Mucosa of descending colon (tissue), 3 donors: ENCODE results near the gene P4HA3. TPM values are rescaled to one million over a fixed set of nuclear protein-coding genes. Genes with fewer than 3 reads are reported as not detected.
A peak's percentile ranks its signal among the peaks of the same experiment; 100 is the strongest.

Source experiments
- ATAC-seq: fragments of 200-7000 bp; cut with Tn5 transposase; one replicate; pipeline ENCODE4 v1.9.1; 2020; ENCODE audit warnings: mild to moderate bottlenecking, moderate library complexity
- DNase-seq, 3 donors: peaks; one replicate each; pipeline ENCODE4 v3.0.0-alpha.2; 2020
- H3K36me3 ChIP-seq: fragments of 200-600 bp; one replicate; pipeline ENCODE4 v1.8.0; 2021; ENCODE audit warnings: low read depth, mild to moderate bottlenecking
- H3K4me1 ChIP-seq: fragments of 200-600 bp; one replicate; pipeline ENCODE4 v1.8.0; 2021; ENCODE audit warnings: low read depth, mild to moderate bottlenecking
- H3K4me3 ChIP-seq: fragments of 200-600 bp; one replicate; pipeline ENCODE4 v1.8.0; 2021; ENCODE audit warnings: mild to moderate bottlenecking
- H3K9me3 ChIP-seq: fragments of 200-600 bp; one replicate; pipeline ENCODE4 v1.8.0; 2021; ENCODE audit warnings: mild to moderate bottlenecking
- intact Hi-C, 2 donors: fragments of 100-400 bp; cut with DNase I in 1 of 2; cut with micrococcal nuclease in 1 of 2; formaldehyde crosslinking; loops; one replicate each; pipeline versions ENCODE4 v1.11.0 to v1.11.1; 2022; cut with DNase I, micrococcal nuclease
- long read RNA-seq, 2 donors: library from polyadenylated mRNA; unstranded; transcript quantifications; one replicate each; pipeline ENCODE4 v2.0.0, GENCODE V29; 2019 to 2021
- total RNA-seq, 3 donors: library from RNA; stranded (reverse); fragmentation: NEBNext Ultra II Directional in 2 of 3; extraction: Animal tissue kit (Norgen Biotek cat#: 25700) in 2 of 3; gene quantifications; one replicate each; pipeline versions ENCODE4 v1.2.1 to v1.2.4, GENCODE V29; 2021 to 2023
- TF ChIP-seq, protein P1 (sequence below): fragments of 200-600 bp; IDR thresholded peaks from one replicate; pipeline ENCODE4 v1.8.0; 2022; ENCODE audit warnings: antibody characterized with exemption, mild to moderate bottlenecking
- donor health status: DM: no; HTN: no; CAD: no; lungs with moderate emphysema.
- donor health status: DM: no; HTN: no; CAD: no.
- donor health status: DM: no; HTN: yes; CAD: no.

Gene P4HA3
- under 1 TPM; 0.28 to 0.46 (median 0.34) TPM for total RNA-seq
- long read RNA-seq, donor 1, partial matches to known transcripts = 0 of 9 reads
- long read RNA-seq, donor 1, other reads (novel, unspliced or antisense) = 9 of 9 reads
- long read RNA-seq, donor 2 = 0 reads

DNA sequence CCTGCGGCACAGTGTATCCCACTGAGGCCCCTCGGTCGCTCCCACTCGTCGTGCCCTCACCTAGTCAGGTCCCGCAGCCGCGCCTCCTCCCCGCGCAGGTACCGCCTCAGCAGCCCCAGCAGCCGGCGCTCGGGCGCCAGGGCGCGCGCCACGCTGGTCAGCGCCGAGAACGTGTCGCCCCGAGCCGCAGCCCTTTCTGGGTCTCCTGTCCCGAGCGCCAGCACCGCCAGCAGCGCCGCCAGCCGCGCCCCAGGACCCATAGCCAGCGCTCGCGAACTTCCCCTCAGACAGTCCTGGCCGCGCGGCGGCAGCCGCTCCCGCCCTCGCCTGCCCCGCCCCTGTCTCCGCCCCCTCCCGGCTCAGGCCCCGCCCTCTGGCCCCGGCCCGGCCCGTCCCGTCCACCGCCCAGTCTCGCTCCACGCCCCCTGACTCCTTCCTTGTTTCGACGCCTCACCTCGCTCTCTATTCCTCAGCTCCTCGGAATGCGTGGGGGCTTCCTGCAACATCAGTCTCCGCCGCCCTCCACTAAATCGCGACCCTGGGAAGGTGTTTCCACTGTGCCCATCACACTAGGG is at the start of gene P4HA3:
Gene P4HA3, minus strand, starts transcription at position 289 of the 575 bp plus-strand sequence. Its CDS starts 29 bp downstream, at position 260.
- ATAC-seq (peak; percentile 99), DNase-seq (peak; percentile 76 to 87 (median 77))
- no peak within 1 kb of the TSS for H3K4me3 ChIP-seq
- TF ChIP-seq, protein P1, sequence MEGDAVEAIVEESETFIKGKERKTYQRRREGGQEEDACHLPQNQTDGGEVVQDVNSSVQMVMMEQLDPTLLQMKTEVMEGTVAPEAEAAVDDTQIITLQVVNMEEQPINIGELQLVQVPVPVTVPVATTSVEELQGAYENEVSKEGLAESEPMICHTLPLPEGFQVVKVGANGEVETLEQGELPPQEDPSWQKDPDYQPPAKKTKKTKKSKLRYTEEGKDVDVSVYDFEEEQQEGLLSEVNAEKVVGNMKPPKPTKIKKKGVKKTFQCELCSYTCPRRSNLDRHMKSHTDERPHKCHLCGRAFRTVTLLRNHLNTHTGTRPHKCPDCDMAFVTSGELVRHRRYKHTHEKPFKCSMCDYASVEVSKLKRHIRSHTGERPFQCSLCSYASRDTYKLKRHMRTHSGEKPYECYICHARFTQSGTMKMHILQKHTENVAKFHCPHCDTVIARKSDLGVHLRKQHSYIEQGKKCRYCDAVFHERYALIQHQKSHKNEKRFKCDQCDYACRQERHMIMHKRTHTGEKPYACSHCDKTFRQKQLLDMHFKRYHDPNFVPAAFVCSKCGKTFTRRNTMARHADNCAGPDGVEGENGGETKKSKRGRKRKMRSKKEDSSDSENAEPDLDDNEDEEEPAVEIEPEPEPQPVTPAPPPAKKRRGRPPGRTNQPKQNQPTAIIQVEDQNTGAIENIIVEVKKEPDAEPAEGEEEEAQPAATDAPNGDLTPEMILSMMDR = no peak
- no peaks in the 10 kb centered on the region for H3K36me3 ChIP-seq
- peaks cover 3% of the 10 kb centered on the region for H3K9me3 ChIP-seq
- intact Hi-C loops = no loop called here
- peaks cover 2% of the 10 kb centered on the region for H3K4me1 ChIP-seq

DNA sequence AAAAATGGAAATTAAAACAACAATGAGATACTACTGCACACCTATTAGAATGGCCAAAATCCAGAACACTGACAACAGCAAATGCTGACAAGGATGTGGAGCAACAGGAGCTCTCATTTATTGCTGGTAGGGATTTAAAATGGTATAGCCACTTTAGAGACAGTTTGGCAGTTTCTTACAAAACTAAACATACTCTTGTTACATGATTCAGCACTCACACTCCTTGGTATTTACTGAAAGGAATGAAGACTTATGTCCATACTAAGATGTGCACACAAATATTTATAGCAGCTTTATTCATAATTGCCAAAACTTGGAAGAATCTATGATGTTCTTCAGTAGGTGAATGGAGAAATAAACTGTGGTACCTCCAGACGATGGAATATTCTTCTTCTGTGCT is 46.0 kb upstream of the P4HA3 start:
- intact Hi-C loops = no loop called here
- no peaks in the 10 kb centered on the region for H3K9me3 ChIP-seq

DNA sequence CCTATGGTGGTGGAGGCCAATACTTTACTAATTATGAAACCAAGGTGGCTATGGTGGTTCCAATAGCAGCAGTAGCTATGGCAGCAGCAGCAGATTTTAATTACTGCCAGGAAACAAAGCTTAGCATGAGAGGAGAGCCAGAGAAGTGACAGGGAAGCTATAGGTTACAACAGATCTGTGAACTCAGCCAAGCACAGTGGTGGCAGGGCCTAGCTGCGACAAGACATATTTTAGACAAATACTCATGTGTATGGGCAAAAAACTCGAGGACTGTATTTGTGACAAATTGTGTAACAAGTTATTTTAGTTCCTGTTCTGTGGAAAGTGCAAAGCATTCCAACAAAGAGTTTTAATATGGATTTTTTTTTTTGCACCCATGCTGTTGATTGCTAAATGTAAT is 44.2 kb upstream of the P4HA3 start:
- H3K4me1 ChIP-seq = no peaks in the 10 kb centered on the region
- H3K9me3 ChIP-seq = no peaks in the 10 kb centered on the region
- DNase-seq (no peak), ATAC-seq (no peak)
- intact Hi-C loops = no loop called here
- H3K4me3 ChIP-seq = no peak overlapping the region
- no peaks in the 10 kb centered on the region for H3K36me3 ChIP-seq
- TF ChIP-seq, protein P1 = no peak

More for the DNA sequence above, 46.0 kb upstream of the P4HA3 start:
- TF ChIP-seq, protein P1 = no peak
- ATAC-seq (no peak), DNase-seq (no peak)
- Histone ChIP-seq H3K36me3 (no peaks in the 10 kb centered on the region), H3K4me3 (no peak overlapping the region), H3K4me1 (no peaks in the 10 kb centered on the region)

DNA sequence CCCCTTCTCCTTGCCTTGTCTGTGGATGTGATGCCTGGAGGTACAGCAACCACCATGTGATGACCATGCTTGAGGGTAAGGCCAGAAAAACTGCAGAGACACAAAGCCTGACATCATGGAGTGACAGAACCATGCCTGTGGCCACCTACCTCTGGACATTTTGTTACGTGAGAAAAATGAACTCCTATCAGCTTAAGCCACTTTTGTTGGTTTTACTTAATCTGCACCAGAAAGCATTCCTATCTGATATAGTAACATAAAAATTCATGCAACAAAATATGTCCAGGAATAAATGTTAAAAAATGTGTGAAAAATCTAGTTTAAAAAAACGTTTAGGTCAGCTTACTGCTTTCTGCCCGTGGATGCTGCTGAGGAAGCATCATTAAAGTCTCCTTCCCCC is 42.6 kb upstream of the P4HA3 start:
- H3K4me3 ChIP-seq = no peak overlapping the region
- no peaks in the 10 kb centered on the region for H3K4me1 ChIP-seq
- TF ChIP-seq, protein P1 = no peak
- H3K36me3 ChIP-seq = no peaks in the 10 kb centered on the region
- no peaks in the 10 kb centered on the region for H3K9me3 ChIP-seq
- intact Hi-C loops = no loop called here
- ATAC-seq = no peak
- no peak for DNase-seq

DNA sequence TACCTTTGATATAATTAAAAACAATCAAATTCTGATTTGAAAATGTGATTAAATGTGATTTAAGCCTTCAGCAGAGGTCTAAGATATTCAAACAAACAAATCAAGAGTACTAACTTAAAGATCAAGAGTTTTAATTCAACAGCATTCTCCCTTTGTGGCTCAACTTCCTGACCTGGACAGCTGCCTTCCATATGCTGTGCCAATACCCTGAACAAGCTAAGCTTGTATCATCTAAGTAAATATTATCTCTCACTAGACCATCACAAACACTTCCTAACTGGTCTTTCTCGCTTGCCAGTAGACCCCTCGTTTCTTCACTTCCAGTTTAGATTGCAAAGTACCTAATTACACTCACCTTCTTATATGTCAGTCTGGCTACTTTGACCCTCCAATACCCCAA is 35.9 kb upstream of the P4HA3 start:
- no peak for DNase-seq
- intact Hi-C loops = no loop called here
- TF ChIP-seq, protein P1 = no peak
- H3K36me3 ChIP-seq = no peaks in the 10 kb centered on the region
- no peak overlapping the region for H3K4me3 ChIP-seq
- H3K4me1 ChIP-seq = no peaks in the 10 kb centered on the region
- no peaks in the 10 kb centered on the region for H3K9me3 ChIP-seq
- no peak for ATAC-seq
